Nephron (organoid): ENCODE data around the gene UBE2F.

Experiments
- H3K27ac Mint-ChIP-seq, 3 experiments: 2 replicates each; pipeline ENCODE4 v1.8.0; 2020; ENCODE audit warnings: mixed read lengths in 3 of 3, mild to moderate bottlenecking in 2 of 3, moderate library complexity in 1 of 3
- H3K27me3 Mint-ChIP-seq: 2 replicates; pipeline ENCODE4 v1.8.0; 2021; ENCODE audit warnings: low read depth, mild to moderate bottlenecking, moderate library complexity, mixed read lengths
- H3K36me3 Mint-ChIP-seq: 2 replicates; pipeline ENCODE4 v1.8.0; 2020; ENCODE audit warnings: low read depth, mixed read lengths
- H3K4me1 Mint-ChIP-seq: 2 replicates; pipeline ENCODE4 v1.8.0; 2020; ENCODE audit warnings: mixed read lengths
- H3K4me3 Mint-ChIP-seq, 3 experiments: 2 replicates each; pipeline ENCODE4 v1.8.0; 2020; ENCODE audit warnings: mild to moderate bottlenecking in 3 of 3, mixed read lengths in 3 of 3, moderate library complexity in 2 of 3
- H3K9me3 Mint-ChIP-seq: 2 replicates; pipeline ENCODE4 v1.8.0; 2020; ENCODE audit warnings: mixed read lengths
- TF ChIP-seq, protein P1 (sequence below), 3 experiments: fragments of 200-600 bp; sonication (generic); IDR thresholded peaks; one replicate each; pipeline ENCODE4 v1.5.0; 2021; ENCODE audit warnings: antibody characterized with exemption in 3 of 3; ENCODE audit not compliant: unreplicated experiment in 3 of 3

UBE2F gene

GRCh38 chr2:238027058-238027457 lies 60.2 kb downstream of the UBE2F start:
- Mint-ChIP-seq H3K27me3 (peaks cover 3% of the 10 kb centered on the region), H3K4me3 (no peak overlapping the region), H3K4me1 (no peaks in the 10 kb centered on the region), H3K27ac (no peak overlapping the region), H3K36me3 (peaks cover 38% of the 10 kb centered on the region), H3K9me3 (no peaks in the 10 kb centered on the region)
- TF ChIP-seq, protein P1, sequence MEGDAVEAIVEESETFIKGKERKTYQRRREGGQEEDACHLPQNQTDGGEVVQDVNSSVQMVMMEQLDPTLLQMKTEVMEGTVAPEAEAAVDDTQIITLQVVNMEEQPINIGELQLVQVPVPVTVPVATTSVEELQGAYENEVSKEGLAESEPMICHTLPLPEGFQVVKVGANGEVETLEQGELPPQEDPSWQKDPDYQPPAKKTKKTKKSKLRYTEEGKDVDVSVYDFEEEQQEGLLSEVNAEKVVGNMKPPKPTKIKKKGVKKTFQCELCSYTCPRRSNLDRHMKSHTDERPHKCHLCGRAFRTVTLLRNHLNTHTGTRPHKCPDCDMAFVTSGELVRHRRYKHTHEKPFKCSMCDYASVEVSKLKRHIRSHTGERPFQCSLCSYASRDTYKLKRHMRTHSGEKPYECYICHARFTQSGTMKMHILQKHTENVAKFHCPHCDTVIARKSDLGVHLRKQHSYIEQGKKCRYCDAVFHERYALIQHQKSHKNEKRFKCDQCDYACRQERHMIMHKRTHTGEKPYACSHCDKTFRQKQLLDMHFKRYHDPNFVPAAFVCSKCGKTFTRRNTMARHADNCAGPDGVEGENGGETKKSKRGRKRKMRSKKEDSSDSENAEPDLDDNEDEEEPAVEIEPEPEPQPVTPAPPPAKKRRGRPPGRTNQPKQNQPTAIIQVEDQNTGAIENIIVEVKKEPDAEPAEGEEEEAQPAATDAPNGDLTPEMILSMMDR (IDR thresholded peaks at IDR 0.05; ENCODE audit: unreplicated experiment in 3 of 3) = no peak

GRCh38 chr2:238027591-238028415 lies 61.0 kb downstream of the UBE2F start:
- no peaks in the 10 kb centered on the region for H3K9me3 Mint-ChIP-seq
- H3K4me1 Mint-ChIP-seq = no peaks in the 10 kb centered on the region
- no peak overlapping the region for H3K27ac Mint-ChIP-seq
- H3K36me3 Mint-ChIP-seq = peaks cover 35% of the 10 kb centered on the region
- H3K27me3 Mint-ChIP-seq = peaks cover 3% of the 10 kb centered on the region
- TF ChIP-seq, protein P1 (IDR thresholded peaks at IDR 0.05; ENCODE audit: unreplicated experiment in 3 of 3) = no peak
- H3K4me3 Mint-ChIP-seq = no peak overlapping the region

- H3K9me3 Mint-ChIP-seq = no peaks in the 10 kb centered on the region
- no peaks in the 10 kb centered on the region for H3K4me1 Mint-ChIP-seq
- peaks cover 3% of the 10 kb centered on the region for H3K27me3 Mint-ChIP-seq
- TF ChIP-seq, protein P1 (IDR thresholded peaks at IDR 0.05; ENCODE audit: unreplicated experiment in 3 of 3) = no peak
- H3K36me3 Mint-ChIP-seq = peaks cover 35% of the 10 kb centered on the region
- no peak overlapping the region for H3K27ac Mint-ChIP-seq
- no peak overlapping the region for H3K4me3 Mint-ChIP-seq
Measured at GRCh38 chr2:238029853-238030252, 63.0 kb downstream of the UBE2F start.

GRCh38 chr2:238030422-238031155 lies 63.8 kb downstream of the UBE2F start:
- H3K4me3 Mint-ChIP-seq = no peak overlapping the region
- no peaks in the 10 kb centered on the region for H3K4me1 Mint-ChIP-seq
- peaks cover 38% of the 10 kb centered on the region for H3K36me3 Mint-ChIP-seq
- H3K27ac Mint-ChIP-seq = no peak overlapping the region
- TF ChIP-seq, protein P1 (IDR thresholded peaks at IDR 0.05; ENCODE audit: unreplicated experiment in 3 of 3) = no peak
- H3K9me3 Mint-ChIP-seq = no peaks in the 10 kb centered on the region
- H3K27me3 Mint-ChIP-seq = peaks cover 3% of the 10 kb centered on the region

- Mint-ChIP-seq H3K36me3 (peaks cover 39% of the 10 kb centered on the region), H3K4me1 (no peaks in the 10 kb centered on the region), H3K4me3 (no peak overlapping the region), H3K9me3 (no peaks in the 10 kb centered on the region), H3K27me3 (peaks cover 3% of the 10 kb centered on the region), H3K27ac (no peak overlapping the region)
- TF ChIP-seq, protein P1 (IDR thresholded peaks at IDR 0.05; ENCODE audit: unreplicated experiment in 3 of 3) = no peak
Measured at GRCh38 chr2:238031751-238032150, 64.9 kb downstream of the UBE2F start.
